Posterior cingulate gyrus (tissue), 11 donors: Measurements from ENCODE around the gene OFD1.

Source experiments
- DNase-seq, 10 donors: peaks; one replicate each; pipeline versions ENCODE4 v3.0.0 to v3.0.0-alpha.2; 2020 to 2021; ENCODE audit warnings: mixed read lengths in 3 of 10
- intact Hi-C: fragments of 100-400 bp; cut with DNase I; formaldehyde crosslinking; loops from one replicate; pipeline ENCODE4 v1.15.1; 2023

The OFD1 gene, protein sequence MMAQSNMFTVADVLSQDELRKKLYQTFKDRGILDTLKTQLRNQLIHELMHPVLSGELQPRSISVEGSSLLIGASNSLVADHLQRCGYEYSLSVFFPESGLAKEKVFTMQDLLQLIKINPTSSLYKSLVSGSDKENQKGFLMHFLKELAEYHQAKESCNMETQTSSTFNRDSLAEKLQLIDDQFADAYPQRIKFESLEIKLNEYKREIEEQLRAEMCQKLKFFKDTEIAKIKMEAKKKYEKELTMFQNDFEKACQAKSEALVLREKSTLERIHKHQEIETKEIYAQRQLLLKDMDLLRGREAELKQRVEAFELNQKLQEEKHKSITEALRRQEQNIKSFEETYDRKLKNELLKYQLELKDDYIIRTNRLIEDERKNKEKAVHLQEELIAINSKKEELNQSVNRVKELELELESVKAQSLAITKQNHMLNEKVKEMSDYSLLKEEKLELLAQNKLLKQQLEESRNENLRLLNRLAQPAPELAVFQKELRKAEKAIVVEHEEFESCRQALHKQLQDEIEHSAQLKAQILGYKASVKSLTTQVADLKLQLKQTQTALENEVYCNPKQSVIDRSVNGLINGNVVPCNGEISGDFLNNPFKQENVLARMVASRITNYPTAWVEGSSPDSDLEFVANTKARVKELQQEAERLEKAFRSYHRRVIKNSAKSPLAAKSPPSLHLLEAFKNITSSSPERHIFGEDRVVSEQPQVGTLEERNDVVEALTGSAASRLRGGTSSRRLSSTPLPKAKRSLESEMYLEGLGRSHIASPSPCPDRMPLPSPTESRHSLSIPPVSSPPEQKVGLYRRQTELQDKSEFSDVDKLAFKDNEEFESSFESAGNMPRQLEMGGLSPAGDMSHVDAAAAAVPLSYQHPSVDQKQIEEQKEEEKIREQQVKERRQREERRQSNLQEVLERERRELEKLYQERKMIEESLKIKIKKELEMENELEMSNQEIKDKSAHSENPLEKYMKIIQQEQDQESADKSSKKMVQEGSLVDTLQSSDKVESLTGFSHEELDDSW

DNA sequence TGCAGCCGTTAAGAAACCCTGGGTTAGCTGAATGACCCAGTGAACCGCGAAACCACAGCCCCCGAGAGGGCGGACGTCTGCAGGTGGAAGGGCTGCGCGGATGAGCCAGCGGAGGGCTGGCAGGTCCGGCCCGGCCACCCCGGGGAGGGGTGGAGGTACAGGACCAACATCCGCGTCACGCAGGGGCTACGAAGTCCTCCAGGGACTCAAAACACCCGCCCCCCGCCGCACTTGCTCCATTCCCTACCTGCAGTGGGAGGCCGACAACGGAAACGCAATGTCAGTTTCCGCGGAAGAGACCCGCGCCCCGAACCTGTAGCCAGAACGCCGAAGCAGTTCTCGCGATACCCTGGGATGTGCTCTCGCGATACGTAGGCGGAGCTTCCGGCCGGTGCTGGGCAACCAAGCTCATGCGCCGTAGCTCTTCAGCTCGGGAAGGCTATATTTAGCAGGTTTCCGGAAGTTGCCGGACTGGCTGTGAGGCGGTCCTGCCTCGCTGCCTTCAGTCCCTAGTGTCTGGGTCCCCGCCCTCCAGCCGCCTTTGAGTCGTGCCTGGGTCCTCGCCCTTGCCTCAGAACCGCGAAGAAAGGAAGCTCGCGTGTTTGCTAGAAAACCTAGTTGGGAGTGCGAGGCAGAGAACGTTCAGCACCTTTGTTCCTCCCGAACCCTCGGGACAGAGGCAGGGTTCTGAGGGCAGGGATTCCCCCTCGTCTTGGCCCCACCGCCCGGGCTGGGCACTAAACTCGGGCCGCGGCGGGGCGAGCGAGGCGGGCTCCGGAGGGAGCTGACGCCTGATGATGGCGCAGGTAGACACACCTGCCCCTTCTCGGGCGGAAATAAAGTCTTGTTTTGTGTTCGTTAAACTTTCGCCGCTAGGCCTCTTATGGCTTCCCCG lies at the start of gene OFD1, which contains the start of gene TRAPPC2:
OFD1 (plus strand) TSS at position 471 of the 895 bp plus-strand sequence; CDS start at position 795, 324 bp downstream.
TRAPPC2 (minus strand) TSS at position 343 of the 895 bp plus-strand sequence. CDS start 14,657 bp downstream, outside the sequence.
- intact Hi-C loops: loop anchor here (5.0 kb wide), 1 partner anchor 47 kb away; the partner anchor contains the start of gene RAB9A
- peak; percentile 81 to 98 (median 84) for DNase-seq

DNA sequence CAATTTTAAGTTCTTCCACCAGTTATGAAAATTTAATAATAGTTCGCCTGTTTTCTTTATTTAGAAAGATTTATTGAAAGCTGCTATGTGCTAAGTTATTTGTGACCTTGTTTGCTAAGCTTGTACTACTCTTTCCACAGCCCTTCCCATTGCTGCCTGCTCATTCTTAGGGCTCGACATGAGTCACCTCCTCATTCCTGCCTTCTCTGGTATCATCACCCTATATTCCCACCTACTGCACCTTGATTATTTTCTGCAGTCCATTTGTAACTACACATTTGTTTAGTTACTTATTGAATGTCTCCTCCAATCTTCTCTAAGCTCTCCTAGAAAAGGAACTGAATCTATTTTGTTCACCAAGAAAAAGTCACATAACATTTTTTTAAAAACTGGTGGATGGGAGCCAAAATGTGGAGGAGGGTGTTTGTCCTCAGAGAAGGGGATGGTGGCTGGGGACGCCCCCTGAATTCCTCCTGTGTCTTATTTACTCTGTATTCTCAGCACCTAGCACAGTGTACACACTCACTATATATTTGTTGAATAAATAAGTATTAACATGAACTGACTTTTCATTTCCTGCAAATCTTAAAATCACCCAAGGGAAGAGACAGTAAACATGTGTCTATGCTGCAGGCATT lies 49.3 kb upstream of the OFD1 start:
- intact Hi-C loops: loop anchor here (5.0 kb wide), 1 partner anchor 47 kb away; the partner anchor contains the start of genes OFD1 and TRAPPC2
- no peak for DNase-seq

DNA sequence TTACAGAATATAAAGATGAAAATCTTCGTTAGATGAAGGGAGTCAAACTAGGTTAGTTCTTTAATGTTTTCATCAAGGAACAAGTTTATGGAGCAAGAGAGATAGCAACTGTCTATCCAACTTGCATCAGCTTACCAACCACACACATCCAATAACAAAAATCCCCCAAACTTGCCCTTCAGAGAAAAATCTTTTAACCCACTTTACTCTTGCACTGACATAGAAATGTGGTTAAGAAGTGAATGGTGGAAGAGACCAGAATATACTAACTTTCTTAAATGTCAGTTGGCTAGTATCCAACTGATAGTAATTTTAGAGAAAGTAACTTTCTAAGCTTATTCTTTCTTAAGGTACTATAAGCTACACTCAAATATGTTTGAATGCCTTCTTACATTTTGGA lies 47.3 kb upstream of the OFD1 start:
- intact Hi-C loops: loop anchor here (5.0 kb wide), 1 partner anchor 45 kb away; the partner anchor contains the start of genes OFD1 and TRAPPC2
- DNase-seq: no peak

DNA sequence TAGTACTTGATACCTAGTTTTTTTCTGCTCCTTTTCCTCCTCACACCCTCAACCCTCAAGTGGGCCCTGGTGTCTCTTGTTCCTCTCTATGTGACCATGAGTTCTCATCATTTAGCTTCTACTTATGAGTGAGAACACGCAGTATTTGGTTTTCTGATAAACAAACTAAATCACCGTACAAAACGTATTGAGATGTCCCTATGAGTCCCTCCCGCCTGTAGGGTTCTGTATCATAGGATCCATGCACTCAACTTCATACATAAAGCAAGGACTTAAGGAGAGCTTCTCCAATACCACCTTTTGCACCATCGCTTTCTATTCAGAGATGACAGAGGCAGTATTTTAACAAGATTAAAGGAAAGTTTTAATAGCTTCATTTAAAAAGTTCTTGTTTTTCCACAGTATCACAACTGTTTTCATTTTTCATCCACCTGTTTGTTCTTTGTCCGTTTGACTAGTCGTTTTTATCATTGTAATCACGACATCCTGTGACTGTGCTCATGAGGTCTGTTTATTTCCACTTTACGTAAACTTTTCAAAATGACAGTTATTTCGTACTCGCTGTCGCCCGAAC lies 46.1 kb upstream of the OFD1 start:
- DNase-seq: no peak
- intact Hi-C loops: loop anchor here (2.0 to 5.0 kb wide), 2 partner anchors 36 to 44 kb away; partner anchors contain the start of genes OFD1, TCEANC and TRAPPC2

DNA sequence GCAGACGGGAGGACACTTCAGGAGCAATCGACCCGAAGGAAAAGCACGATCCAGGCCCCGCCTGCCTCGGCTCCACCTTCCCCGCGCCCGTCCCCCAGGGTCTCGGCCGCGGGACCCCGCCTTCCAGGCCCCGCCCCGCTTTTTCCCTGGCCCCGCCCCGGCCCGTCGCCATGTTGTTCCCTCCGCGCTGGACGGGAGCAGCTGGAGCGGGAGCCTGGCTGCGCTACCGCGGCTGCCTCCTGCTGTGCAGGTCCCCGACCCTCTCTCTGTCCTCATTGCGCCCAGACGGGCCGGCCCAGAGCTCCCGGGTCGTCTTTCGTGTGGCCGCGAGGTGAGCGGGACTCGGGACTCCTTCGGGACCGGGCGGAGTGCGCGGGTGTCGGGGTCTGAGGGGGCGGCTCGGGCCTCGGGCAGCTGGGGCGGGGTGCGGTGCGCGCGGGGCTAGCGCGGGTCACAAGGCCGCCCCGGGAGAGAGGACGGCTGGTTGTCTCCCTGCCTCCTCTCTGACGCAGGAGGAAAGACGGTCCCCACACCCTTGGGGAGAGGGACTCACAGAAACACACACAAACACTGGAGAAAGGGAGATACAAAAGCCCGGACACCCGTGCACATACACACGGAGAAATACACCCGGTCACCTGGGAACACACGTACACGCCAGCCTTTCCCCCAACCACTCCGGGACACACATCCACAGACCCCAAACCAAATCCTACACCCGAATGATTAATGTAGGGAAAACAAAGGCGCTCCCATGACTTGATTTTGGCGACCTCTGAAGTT lies 45.4 kb upstream of the OFD1 start, which contains the start of gene RAB9A:
RAB9A (plus strand) TSS at position 171 of the 783 bp plus-strand sequence. CDS start 19,619 bp downstream, outside the sequence.
- intact Hi-C loops: loop anchor here (2.0 to 5.0 kb wide), 2 partner anchors 36 to 43 kb away; partner anchors contain the start of genes OFD1, TCEANC and TRAPPC2
- DNase-seq: peak; percentile 68 to 97 (median 77)

DNA sequence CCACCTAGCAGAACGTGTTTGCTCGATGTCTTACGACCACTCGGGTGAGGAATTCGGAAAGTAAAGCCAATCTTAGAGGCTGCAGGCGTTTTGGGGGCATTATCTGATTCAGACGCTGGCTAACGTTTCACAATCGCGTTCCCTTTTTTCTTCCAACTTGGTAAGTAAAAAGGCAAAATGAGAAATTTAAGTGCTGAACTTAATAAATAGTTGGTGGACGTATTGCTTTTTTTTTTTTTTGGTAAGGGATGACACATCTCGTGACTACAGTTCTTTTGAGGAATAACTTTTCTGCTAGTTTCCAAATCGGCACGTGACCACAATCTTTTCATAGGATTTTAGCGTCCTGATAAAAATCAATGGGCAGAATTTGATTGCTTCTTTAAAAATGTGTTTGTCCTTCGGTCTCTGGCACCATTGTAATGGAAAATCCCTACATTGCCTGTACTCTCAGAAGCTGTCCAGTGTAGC lies 44.8 kb upstream of the OFD1 start:
- intact Hi-C loops: loop anchor here (2.0 to 5.0 kb wide), 2 partner anchors 37 to 43 kb away; partner anchors contain the start of genes OFD1, TCEANC and TRAPPC2
- no peak for DNase-seq

DNA sequence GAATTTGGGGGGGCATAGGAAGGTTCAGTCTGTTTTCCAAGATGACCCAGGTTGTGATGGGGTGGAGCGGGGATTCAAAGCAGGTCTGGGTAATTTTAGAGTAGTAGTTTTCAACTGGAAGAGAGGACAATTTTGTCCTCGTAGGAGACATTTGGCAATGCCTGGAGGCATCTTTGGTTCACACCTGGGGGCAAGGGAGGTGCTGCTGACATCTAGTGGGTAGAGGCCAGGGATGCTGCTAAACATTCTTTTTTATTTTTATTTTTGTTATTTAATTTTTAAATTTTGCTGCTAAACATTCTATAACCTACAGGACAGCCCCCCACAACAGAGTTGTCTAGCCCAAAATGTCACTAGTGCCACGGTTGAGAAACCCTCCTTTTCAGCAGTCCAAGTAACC lies 43.7 kb upstream of the OFD1 start:
- no peak for DNase-seq
- intact Hi-C loops: no loop called here

DNA sequence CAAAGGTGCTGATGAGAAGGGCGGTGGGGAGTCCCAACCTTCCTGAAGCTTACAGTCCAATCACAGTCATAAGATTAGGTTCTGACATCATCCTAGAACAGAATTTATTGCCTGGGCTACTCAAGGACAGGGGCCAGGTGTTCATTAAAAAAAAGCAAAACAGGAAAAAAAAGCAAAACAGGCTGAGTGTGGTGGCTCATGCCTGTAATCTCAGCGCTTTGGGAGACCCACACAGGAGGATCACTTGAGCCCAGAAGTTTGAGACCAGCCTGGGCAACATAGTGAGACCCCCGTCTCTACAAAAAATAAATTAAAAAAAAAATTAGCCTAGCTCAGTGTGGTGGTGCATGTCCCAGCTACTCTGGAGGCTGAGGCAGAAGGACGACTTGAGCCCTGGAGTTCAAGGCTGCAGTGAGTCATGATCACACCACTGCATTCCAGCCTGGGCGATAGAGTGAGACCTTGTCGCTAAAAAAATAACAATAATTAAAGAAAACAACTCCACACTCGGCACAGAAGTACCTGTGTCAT lies 42.6 kb upstream of the OFD1 start:
- intact Hi-C loops: no loop called here
- DNase-seq: no peak

DNA sequence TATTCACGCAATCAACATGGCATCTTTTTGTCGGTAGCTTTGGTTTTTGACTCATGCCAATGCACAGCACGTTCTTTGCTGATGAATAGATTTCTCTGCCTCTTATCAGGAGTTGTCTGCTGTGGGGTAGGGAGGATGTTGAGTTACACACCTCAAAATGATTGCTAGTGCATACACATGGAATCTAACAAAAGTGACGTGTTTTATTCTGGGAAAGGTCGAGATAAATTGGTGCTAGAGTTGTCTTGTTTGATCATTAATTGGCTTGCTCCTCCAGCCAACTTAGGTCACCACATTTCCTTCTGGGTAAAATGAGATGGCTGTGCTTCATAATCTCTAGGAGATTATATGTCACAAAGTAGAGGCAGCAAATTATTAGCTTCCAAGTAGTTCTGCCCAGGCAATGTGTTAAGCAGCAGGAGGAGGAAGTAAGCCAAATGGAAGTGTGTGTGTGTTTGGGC lies 41.7 kb upstream of the OFD1 start:
- DNase-seq: no peak
- intact Hi-C loops: no loop called here

DNA sequence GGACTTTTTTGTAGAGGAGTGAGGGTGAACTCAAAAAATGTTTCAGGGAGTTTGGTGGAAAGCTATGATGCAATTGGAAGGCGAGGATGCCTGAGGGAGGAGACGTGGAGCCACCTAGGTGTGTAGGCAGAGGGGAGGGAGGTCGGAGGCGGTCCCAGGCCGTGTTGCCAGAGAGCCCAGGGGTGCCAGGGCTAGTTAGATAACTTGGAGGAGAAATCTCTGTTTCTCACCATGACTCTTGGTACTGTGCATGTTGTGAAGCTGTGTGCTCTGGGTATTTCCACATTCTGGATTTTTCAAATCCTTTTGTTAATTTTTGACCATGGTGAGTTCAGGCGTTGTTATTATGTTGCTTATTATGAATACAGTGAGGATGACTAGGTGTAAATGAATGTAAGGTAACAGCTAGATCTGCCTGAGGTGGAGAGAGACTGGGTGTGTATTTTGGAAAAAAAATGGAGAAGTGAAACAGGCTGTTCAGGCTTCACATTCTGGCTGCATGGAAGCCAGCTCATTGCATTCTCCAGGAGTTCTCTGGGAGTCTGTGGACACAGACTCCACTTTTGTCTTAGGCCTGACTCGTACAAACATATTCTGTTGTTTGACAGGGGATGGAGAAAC lies 41.1 kb upstream of the OFD1 start:
- no peak for DNase-seq
- intact Hi-C loops: no loop called here

DNA sequence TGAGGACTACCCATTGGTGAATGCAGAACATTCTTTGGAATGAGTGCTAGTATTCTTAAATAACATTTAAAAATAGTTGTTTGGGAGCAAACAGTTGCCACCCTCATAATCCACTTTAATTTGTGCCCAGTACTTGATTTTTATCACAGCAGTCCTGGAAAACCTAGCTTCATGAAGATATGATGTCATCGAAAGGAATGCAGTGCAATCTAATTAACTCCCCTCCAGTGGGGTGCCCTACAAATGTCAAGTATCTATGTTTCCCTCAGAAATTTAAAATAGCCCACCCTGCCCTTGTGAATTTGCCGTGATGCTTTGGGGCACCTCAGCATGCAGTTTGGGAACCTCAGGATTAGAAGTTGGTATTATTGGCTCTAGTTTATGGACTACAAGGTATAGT lies 40.2 kb upstream of the OFD1 start:
- DNase-seq: no peak
- intact Hi-C loops: no loop called here

DNA sequence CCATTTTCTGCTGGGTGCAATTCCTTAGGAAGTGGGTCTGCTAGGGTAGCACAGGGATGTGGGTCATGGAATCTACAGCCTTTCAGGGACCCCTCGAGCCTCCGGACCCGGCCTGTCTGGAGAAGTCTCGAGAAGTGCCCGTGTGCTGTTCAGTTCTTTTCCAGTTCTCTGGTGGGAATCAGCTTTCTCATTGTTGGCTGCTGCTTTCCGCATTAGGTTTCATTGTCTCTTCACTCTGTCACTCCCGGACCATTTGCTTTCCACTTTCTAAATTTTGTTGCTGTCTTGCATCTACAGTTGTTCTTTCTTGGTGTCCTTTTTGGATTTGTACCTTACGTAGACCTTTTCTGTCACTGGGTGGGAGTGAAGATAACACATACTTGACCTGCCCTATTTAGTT lies 39.6 kb upstream of the OFD1 start:
- no peak for DNase-seq
- intact Hi-C loops: no loop called here

DNA sequence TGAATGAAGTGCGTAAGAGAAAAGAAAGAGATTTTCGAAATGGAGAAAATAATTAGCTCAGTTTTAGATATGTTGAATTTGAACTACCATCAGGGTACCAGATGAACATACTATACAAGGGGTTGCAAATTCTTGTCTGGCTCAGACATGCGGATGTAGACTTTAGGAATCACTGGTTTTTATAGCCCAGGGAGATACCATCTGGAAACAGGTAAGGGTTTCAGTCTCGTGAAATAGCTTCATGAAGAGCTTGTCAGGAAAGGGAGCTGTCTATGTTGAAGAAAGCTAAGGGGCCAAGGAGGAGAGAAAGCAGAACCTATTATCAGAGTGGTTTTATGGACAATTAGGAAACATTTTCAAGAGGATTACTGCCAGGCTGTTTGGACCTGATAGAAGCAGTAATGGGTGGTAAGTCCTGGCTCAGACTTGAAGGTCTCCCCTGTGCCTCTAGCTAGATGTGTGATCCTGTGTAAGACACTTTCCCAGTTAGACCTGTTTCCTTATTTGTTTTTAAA lies 38.9 kb upstream of the OFD1 start:
- DNase-seq: no peak
- intact Hi-C loops: no loop called here

DNA sequence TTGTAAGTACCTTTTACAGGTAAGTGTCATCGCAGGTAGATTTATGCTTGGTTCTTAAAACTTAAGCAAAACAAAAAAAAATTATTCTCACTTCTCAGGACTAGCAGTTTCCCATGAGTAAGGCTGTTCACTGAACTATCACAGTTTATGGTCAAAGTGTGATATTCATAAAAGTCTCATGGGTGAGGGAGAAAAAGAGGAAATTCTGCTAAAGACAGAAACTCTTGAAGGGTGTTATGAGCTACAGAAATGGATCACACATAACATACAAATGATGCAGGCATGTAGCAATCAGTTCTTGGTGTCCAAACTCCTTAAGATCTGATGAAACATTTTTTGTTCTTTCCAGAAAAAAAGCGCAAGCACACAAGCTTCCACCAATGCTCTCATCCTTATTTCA lies 37.1 kb upstream of the OFD1 start:
- no peak for DNase-seq
- intact Hi-C loops: no loop called here

DNA sequence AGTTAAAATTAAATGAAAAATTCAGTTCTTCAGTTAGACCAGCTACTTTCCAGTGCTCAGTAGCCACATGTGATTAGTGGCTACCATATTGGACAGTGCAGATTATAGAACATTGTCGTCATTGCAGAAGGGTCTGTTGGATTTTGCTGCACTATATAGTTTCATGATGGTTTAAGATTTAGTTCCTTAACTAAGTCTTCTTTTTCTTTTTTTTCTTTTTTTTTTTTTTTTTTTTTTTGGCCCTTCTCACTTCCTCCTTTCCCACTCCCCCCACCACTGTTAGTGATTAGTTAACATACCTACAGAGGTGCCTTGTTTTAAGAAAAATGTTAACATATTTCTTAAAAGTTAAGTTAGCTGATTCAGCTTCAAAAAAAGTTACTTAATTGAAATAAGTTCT lies 36.6 kb upstream of the OFD1 start:
- intact Hi-C loops: no loop called here
- DNase-seq: no peak

DNA sequence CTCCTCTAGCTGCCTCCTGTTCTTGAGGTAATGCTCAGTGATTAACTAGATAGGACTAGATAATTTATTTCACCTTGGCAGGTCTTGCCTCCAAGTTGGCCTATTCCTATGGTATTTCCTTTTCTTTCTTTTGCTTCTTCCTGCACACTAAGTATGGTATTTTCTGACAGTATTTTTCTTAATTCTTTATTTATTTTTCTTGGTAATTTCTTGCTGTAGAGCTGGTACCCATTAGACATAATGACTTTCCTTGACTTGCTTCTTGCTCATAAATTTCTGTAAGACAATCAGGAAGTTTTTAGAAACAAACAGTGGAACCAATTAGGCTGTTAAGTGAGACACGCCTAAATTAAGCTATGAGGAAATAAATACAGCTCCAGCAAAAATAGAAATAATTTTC lies 36.1 kb upstream of the OFD1 start:
- intact Hi-C loops: no loop called here

More for the DNA sequence above, 36.1 kb upstream of the OFD1 start:
- no peak for DNase-seq
